Effector memory CD8-positive, alpha-beta T cell (primary cell): ENCODE data around the gene MRE11.
A peak's percentile ranks its signal among the peaks of the same experiment; 100 is the strongest.

Experiments used
- ATAC-seq: fragments of 150-1000 bp; cut with Tn5 transposase; replicated peaks from 2 replicates; pipeline ENCODE4 v1.10.0; 2021; ENCODE audit warnings: mild to moderate bottlenecking, moderate library complexity
- DNase-seq, 3 experiments: peaks; one replicate each; pipeline ENCODE4 v3.0.0; 2021
- H3K27ac Mint-ChIP-seq, 2 donors: one replicate each; pipeline ENCODE4 v1.8.0; 2022; ENCODE audit warnings: mild to moderate bottlenecking in 2 of 2, mixed read lengths in 2 of 2, moderate library complexity in 2 of 2
- H3K27me3 Mint-ChIP-seq, 2 donors: one replicate each; pipeline ENCODE4 v1.8.0; 2022; ENCODE audit warnings: mixed read lengths in 2 of 2
- H3K36me3 Mint-ChIP-seq: one replicate; pipeline ENCODE4 v1.8.0; 2022; ENCODE audit warnings: mild to moderate bottlenecking, moderate library complexity, mixed read lengths; ENCODE audit not compliant: insufficient read depth
- H3K4me1 Mint-ChIP-seq, 2 donors: one replicate each; pipeline ENCODE4 v1.8.0; 2022; ENCODE audit warnings: low read depth in 2 of 2, mixed read lengths in 2 of 2
- H3K4me3 Mint-ChIP-seq, 2 donors: one replicate each; pipeline ENCODE4 v1.8.0; 2022; ENCODE audit warnings: mild to moderate bottlenecking in 2 of 2, mixed read lengths in 2 of 2, moderate library complexity in 2 of 2
- H3K9me3 Mint-ChIP-seq, 2 donors: one replicate each; pipeline ENCODE4 v1.8.0; 2022; ENCODE audit warnings: mixed read lengths in 2 of 2
- total RNA-seq, 9 experiments: gene quantifications; one replicate each; lab custom pipeline; 2026; lab: John Stamatoyannopoulos, UW

MRE11 gene
- 48.1 to 104 (median 58.4) reads per million in 9 experiments for total RNA-seq

GRCh38 chr11:94493281-94494125 lies at the start of gene MRE11, which contains the start of gene ANKRD49:
Gene MRE11 (minus strand): TSS chr11:94493844. CDS start chr11:94492801, 1,043 bp downstream.
Gene ANKRD49 (plus strand): TSS chr11:94493984. CDS start chr11:94496694, 2,710 bp downstream.
- peak within 1 kb of the TSS; percentile 95 to 98 for H3K4me3 Mint-ChIP-seq
- H3K27me3 Mint-ChIP-seq = no peaks in the 10 kb centered on the region
- H3K36me3 Mint-ChIP-seq = peaks cover 43% of the 10 kb centered on the region
- no peaks in the 10 kb centered on the region for H3K9me3 Mint-ChIP-seq
- peak within 1 kb of the TSS; percentile 98 for H3K27ac Mint-ChIP-seq
- ATAC-seq = peak; percentile 98
- peaks cover 22 to 39% of the 10 kb centered on the region in 2 donors for H3K4me1 Mint-ChIP-seq
- DNase-seq = peak; percentile 95 to 97 (median 96)

- H3K27me3 Mint-ChIP-seq = peaks cover 24 to 36% of the 10 kb centered on the region in 2 donors
- DNase-seq (no peak), ATAC-seq (no peak)
- H3K27ac Mint-ChIP-seq = no peak overlapping the region
- no peaks in the 10 kb centered on the region for H3K9me3 Mint-ChIP-seq
- H3K4me1 Mint-ChIP-seq = peaks cover 8 to 11% of the 10 kb centered on the region in 2 donors
- no peak overlapping the region for H3K4me3 Mint-ChIP-seq
- peaks cover 5% of the 10 kb centered on the region for H3K36me3 Mint-ChIP-seq
Observed at GRCh38 chr11:94539420-94539819, 45.8 kb upstream of the MRE11 start.

- no peak for DNase-seq
- no peak overlapping the region for H3K27ac Mint-ChIP-seq
- H3K9me3 Mint-ChIP-seq = no peaks in the 10 kb centered on the region
- H3K36me3 Mint-ChIP-seq = no peaks in the 10 kb centered on the region
- no peak for ATAC-seq
- no peaks in the 10 kb centered on the region for H3K4me1 Mint-ChIP-seq
- no peak overlapping the region for H3K4me3 Mint-ChIP-seq
- peaks cover 42 to 50% of the 10 kb centered on the region in 2 donors for H3K27me3 Mint-ChIP-seq
Observed at GRCh38 chr11:94537031-94537600, 43.5 kb upstream of the MRE11 start.

GRCh38 chr11:94536386-94536785 lies 42.7 kb upstream of the MRE11 start:
- Mint-ChIP-seq H3K4me1 (no peaks in the 10 kb centered on the region), H3K9me3 (no peaks in the 10 kb centered on the region), H3K27ac (no peak overlapping the region), H3K36me3 (no peaks in the 10 kb centered on the region), H3K4me3 (no peak overlapping the region), H3K27me3 (peaks cover 42 to 57% of the 10 kb centered on the region in 2 donors)
- DNase-seq = no peak
- ATAC-seq = no peak

GRCh38 chr11:94533696-94534630 lies 40.3 kb upstream of the MRE11 start:
- no peaks in the 10 kb centered on the region for H3K9me3 Mint-ChIP-seq
- H3K4me3 Mint-ChIP-seq = no peak overlapping the region
- no peak for DNase-seq
- peaks cover 47 to 57% of the 10 kb centered on the region in 2 donors for H3K27me3 Mint-ChIP-seq
- H3K27ac Mint-ChIP-seq = no peak overlapping the region
- no peaks in the 10 kb centered on the region for H3K36me3 Mint-ChIP-seq
- no peak for ATAC-seq
- no peaks in the 10 kb centered on the region for H3K4me1 Mint-ChIP-seq

- Mint-ChIP-seq H3K9me3 (no peaks in the 10 kb centered on the region), H3K27me3 (peaks cover 50 to 64% of the 10 kb centered on the region in 2 donors), H3K4me3 (no peak overlapping the region), H3K4me1 (no peaks in the 10 kb centered on the region), H3K27ac (no peak overlapping the region), H3K36me3 (no peaks in the 10 kb centered on the region)
- DNase-seq (no peak), ATAC-seq (no peak)
Observed at GRCh38 chr11:94533206-94533605, 39.6 kb upstream of the MRE11 start.

- Mint-ChIP-seq H3K36me3 (no peaks in the 10 kb centered on the region), H3K27me3 (peaks cover 50 to 73% of the 10 kb centered on the region in 2 donors), H3K4me3 (no peak overlapping the region), H3K9me3 (no peaks in the 10 kb centered on the region), H3K4me1 (no peaks in the 10 kb centered on the region), H3K27ac (no peak overlapping the region)
- ATAC-seq (no peak), DNase-seq (no peak)
Observed at GRCh38 chr11:94532211-94532610, 38.6 kb upstream of the MRE11 start.

GRCh38 chr11:94528551-94528950 lies 34.9 kb upstream of the MRE11 start:
- peaks cover 44 to 59% of the 10 kb centered on the region in 2 donors for H3K27me3 Mint-ChIP-seq
- H3K36me3 Mint-ChIP-seq = no peaks in the 10 kb centered on the region
- H3K27ac Mint-ChIP-seq = no peak overlapping the region
- no peak overlapping the region for H3K4me3 Mint-ChIP-seq
- no peaks in the 10 kb centered on the region for H3K9me3 Mint-ChIP-seq
- no peak for DNase-seq
- no peaks in the 10 kb centered on the region for H3K4me1 Mint-ChIP-seq
- ATAC-seq = no peak

- H3K27ac Mint-ChIP-seq = no peak overlapping the region
- H3K27me3 Mint-ChIP-seq = peaks cover 45 to 51% of the 10 kb centered on the region in 2 donors
- no peaks in the 10 kb centered on the region for H3K9me3 Mint-ChIP-seq
- H3K36me3 Mint-ChIP-seq = no peaks in the 10 kb centered on the region
- ATAC-seq = no peak
- H3K4me3 Mint-ChIP-seq = no peak overlapping the region
- no peaks in the 10 kb centered on the region for H3K4me1 Mint-ChIP-seq
- no peak for DNase-seq
Observed at GRCh38 chr11:94526645-94527438, 33.2 kb upstream of the MRE11 start.

GRCh38 chr11:94525546-94526324 lies 32.1 kb upstream of the MRE11 start:
- DNase-seq = no peak
- no peaks in the 10 kb centered on the region for H3K9me3 Mint-ChIP-seq
- H3K4me3 Mint-ChIP-seq = no peak overlapping the region
- H3K36me3 Mint-ChIP-seq = no peaks in the 10 kb centered on the region
- no peaks in the 10 kb centered on the region for H3K4me1 Mint-ChIP-seq
- ATAC-seq = no peak
- peaks cover 40 to 41% of the 10 kb centered on the region in 2 donors for H3K27me3 Mint-ChIP-seq
- H3K27ac Mint-ChIP-seq = no peak overlapping the region

GRCh38 chr11:94524341-94524740 lies 30.7 kb upstream of the MRE11 start:
- ATAC-seq (no peak), DNase-seq (no peak)
- Mint-ChIP-seq H3K27ac (no peak overlapping the region), H3K4me1 (no peaks in the 10 kb centered on the region), H3K4me3 (no peak overlapping the region), H3K36me3 (no peaks in the 10 kb centered on the region), H3K27me3 (peaks cover 37 to 40% of the 10 kb centered on the region in 2 donors), H3K9me3 (no peaks in the 10 kb centered on the region)

GRCh38 chr11:94521684-94522083 lies 28.0 kb upstream of the MRE11 start:
- peaks cover 11 to 25% of the 10 kb centered on the region in 2 donors for H3K27me3 Mint-ChIP-seq
- DNase-seq (no peak), ATAC-seq (peak; percentile 40)
- no peak overlapping the region for H3K27ac Mint-ChIP-seq
- no peaks in the 10 kb centered on the region for H3K9me3 Mint-ChIP-seq
- no peaks in the 10 kb centered on the region for H3K36me3 Mint-ChIP-seq
- no peak overlapping the region for H3K4me3 Mint-ChIP-seq
- H3K4me1 Mint-ChIP-seq = no peaks in the 10 kb centered on the region
